ENCODE measurements around the gene CACNA1H. TPM values are rescaled to one million over a fixed set of nuclear protein-coding genes. Genes with fewer than 3 reads are reported as not detected.
A peak's percentile ranks its signal among the peaks of the same experiment; 100 is the strongest.

The CACNA1H gene
- total and polyA plus RNA-seq, 9 of the 15 experiments (the other 6 are each of a cell fraction or from before 2014, with no cell fraction given): 0.10 to 0.18 TPM; not detected in 7

DNA sequence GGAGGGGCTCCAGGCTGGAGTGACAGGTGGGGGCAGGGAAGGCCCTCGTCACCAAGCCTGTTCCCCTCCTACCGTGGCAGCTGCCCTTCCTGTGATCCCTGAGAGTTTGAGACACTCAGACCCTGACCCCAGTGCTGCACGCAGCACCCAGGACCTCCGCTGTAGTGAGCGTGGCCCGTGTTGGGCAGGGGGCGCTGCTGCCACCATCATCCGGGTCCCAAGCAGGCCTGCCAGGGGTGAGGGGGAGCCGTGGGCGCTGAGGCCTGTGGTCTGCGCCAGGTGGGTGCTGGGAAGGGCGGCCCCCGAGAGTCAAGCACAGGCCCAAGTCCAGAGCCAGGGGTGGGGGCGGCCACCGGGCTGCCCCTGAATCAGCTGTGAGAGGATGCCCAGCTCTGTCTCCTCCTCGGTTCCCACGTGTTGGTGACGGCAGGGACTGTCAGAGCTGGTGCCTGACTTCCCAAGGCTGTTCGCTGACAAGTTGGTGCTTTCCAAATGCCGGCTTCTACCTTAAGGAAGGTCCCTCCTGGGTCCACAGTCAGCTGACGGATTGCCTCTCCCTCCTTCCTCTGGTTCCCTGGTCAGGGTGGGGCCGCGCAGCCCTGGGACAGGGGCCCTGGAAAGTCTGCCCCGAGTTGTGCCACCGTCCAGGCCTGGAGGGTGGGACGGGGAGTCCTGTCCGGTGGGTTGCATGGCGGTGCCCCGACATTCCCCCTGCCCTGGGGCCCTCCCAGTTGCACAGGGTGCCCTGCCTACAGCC is 41.1 kb downstream of the CACNA1H start:
- H3K4me1 ChIP-seq (replicated peaks in 1 of 2; ENCODE audit: control insufficient read depth in 2 of 2, insufficient read depth in 2 of 2, low read length in 2 of 2): peaks cover 0 to 59% of the 10 kb centered on the region in 2 experiments; a peak in 3 of 5 replicates
- H3K9me3 ChIP-seq (replicated peaks; ENCODE audit: control insufficient read depth, insufficient read depth, low read depth, low read length): no peaks in the 10 kb centered on the region
- DNase-seq (ENCODE audit: extremely low read depth in 1 of 4, low spot score in 3 of 4) (no peak), FAIRE-seq (no peak), ATAC-seq (no peak)
- no TSS peak for BruUV-seq (replicated peaks)
- H3K79me2 ChIP-seq (ENCODE audit: control insufficient read depth, insufficient read depth, low read length): no peaks in the 10 kb centered on the region
- H3K4me3 ChIP-seq: no peak overlapping the region
- peaks cover 0 to 20% of the 10 kb centered on the region in 2 experiments; a peak in 2 of 5 replicates for H3K27me3 ChIP-seq (ENCODE audit: control insufficient read depth in 2 of 2, insufficient read depth in 2 of 2, low read length in 2 of 2)
- no peak overlapping the region; a peak in 1 of 4 replicates for H3K9ac ChIP-seq (ENCODE audit: insufficient read depth in 1 of 2, low read depth in 2 of 2, low read length in 2 of 2)
- H3K36me3 ChIP-seq (ENCODE audit: control insufficient read depth, insufficient read depth, low read length): no peaks in the 10 kb centered on the region
- in situ Hi-C loops (cut with MboI): no loop called here
- H4K20me1 ChIP-seq (replicated peaks; ENCODE audit: control insufficient read depth, insufficient read depth, low read length): peaks cover 8% of the 10 kb centered on the region
- CTCF ChIA-PET (ENCODE audit: low intra/inter-chr PET ratio): interaction anchor here (1.8 to 3.5 kb wide), 2 partner anchors 87 to 381 kb away, joined by 6 to 38 read pairs; no protein-coding TSS in a partner anchor
- H3K4me2 ChIP-seq (ENCODE audit: insufficient read depth, low read length): 0 out of 2 replicates have a peak overlapping the region, but pooled peaks have one; percentile 29
- H3K27ac ChIP-seq (ENCODE audit: extremely low read depth, low read depth, low read length): no peak overlapping the region
- intact Hi-C loops (cut with micrococcal nuclease): loop anchor here (2.0 kb wide), 1 partner anchor 87 kb away; no protein-coding TSS in a partner anchor
- POLR2A ChIA-PET: interaction anchor here (0.9 kb wide), 1 partner anchor 13 kb away, joined by 3 read pairs; no protein-coding TSS in a partner anchor
- H3K9me1 ChIP-seq (ENCODE audit: control insufficient read depth, insufficient read depth, low read length): no peaks in the 10 kb centered on the region
- H2AFZ ChIP-seq (ENCODE audit: low read depth, low read length): no peak overlapping the region
- 32% methylated on average over 22 of the region's 29 CpGs for WGBS (ENCODE audit: insufficient coverage, low coverage, missing lambda C conversion rate)
- TF ChIP-seq ZNF699 (CRISPR knock-in tag; IDR thresholded peaks at IDR 0.05; ENCODE audit: insufficient replicate concordance): no peak
- no peak for TF ChIP-seq SMAD2 (IDR thresholded peaks at IDR 0.05; ENCODE audit: low read depth, low read length)
- TF ChIP-seq, protein P1, sequence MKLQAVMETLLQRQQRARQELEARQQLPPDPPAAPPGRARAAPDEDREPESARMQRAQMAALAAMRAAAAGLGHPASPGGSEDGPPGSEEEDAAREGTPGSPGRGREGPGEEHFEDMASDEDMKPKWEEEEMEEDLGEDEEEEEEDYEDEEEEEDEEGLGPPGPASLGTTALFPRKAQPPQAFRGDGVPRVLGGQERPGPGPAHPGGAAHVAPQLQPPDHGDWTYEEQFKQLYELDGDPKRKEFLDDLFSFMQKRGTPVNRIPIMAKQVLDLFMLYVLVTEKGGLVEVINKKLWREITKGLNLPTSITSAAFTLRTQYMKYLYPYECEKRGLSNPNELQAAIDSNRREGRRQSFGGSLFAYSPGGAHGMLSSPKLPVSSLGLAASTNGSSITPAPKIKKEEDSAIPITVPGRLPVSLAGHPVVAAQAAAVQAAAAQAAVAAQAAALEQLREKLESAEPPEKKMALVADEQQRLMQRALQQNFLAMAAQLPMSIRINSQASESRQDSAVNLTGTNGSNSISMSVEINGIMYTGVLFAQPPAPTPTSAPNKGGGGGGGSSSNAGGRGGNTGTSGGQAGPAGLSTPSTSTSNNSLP (IDR thresholded peaks at IDR 0.05; ENCODE audit: borderline replicate concordance, low read depth, low read length): no peak
- TF ChIP-seq GABPA (tag; conservative IDR thresholded peaks at IDR 0.05; ENCODE audit: low read depth): no peak
- TF ChIP-seq ZNF121 (CRISPR knock-in tag; conservative IDR thresholded peaks at IDR 0.05): no peak
- TF ChIP-seq, protein P2, sequence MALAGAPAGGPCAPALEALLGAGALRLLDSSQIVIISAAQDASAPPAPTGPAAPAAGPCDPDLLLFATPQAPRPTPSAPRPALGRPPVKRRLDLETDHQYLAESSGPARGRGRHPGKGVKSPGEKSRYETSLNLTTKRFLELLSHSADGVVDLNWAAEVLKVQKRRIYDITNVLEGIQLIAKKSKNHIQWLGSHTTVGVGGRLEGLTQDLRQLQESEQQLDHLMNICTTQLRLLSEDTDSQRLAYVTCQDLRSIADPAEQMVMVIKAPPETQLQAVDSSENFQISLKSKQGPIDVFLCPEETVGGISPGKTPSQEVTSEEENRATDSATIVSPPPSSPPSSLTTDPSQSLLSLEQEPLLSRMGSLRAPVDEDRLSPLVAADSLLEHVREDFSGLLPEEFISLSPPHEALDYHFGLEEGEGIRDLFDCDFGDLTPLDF (CRISPR knock-in tag; IDR thresholded peaks at IDR 0.05): no peak
- TF ChIP-seq SRSF1 (IDR thresholded peaks at IDR 0.05; ENCODE audit: low read depth, low read length): no peak
- no peak for TF ChIP-seq MAFG (tag; conservative IDR thresholded peaks at IDR 0.05)
- TF ChIP-seq FOXP1 (CRISPR knock-in tag; IDR thresholded peaks at IDR 0.05): no peak
- TF ChIP-seq KAT8 (IDR thresholded peaks at IDR 0.05; ENCODE audit: low read depth): no peak
- TF ChIP-seq, protein P3, sequence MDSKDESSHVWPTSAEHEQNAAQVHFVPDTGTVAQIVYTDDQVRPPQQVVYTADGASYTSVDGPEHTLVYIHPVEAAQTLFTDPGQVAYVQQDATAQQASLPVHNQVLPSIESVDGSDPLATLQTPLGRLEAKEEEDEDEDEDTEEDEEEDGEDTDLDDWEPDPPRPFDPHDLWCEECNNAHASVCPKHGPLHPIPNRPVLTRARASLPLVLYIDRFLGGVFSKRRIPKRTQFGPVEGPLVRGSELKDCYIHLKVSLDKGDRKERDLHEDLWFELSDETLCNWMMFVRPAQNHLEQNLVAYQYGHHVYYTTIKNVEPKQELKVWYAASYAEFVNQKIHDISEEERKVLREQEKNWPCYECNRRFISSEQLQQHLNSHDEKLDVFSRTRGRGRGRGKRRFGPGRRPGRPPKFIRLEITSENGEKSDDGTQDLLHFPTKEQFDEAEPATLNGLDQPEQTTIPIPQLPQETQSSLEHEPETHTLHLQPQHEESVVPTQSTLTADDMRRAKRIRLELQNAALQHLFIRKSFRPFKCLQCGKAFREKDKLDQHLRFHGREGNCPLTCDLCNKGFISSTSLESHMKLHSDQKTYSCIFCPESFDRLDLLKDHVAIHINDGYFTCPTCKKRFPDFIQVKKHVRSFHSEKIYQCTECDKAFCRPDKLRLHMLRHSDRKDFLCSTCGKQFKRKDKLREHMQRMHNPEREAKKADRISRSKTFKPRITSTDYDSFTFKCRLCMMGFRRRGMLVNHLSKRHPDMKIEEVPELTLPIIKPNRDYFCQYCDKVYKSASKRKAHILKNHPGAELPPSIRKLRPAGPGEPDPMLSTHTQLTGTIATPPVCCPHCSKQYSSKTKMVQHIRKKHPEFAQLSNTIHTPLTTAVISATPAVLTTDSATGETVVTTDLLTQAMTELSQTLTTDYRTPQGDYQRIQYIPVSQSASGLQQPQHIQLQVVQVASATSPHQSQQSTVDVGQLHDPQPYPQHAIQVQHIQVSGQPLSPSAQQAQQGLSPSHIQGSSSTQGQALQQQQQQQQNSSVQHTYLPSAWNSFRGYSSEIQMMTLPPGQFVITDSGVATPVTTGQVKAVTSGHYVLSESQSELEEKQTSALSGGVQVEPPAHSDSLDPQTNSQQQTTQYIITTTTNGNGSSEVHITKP (IDR thresholded peaks at IDR 0.05; ENCODE audit: partially characterized antibody): no peak
- no peak for TF ChIP-seq XRCC5 (IDR thresholded peaks at IDR 0.05; ENCODE audit: low read depth, low read length)
- no peak for TF ChIP-seq MECOM (CRISPR knock-in tag; IDR thresholded peaks at IDR 0.05)
- no peak for TF ChIP-seq CEBPB (tag; IDR thresholded peaks at IDR 0.05)
- no peak for TF ChIP-seq TRIM28 (IDR thresholded peaks at IDR 0.05)
- TF ChIP-seq ZNF354B (CRISPR knock-in tag; IDR thresholded peaks at IDR 0.05): no peak

Measured in K562 (cell line).